Suprapubic skin (tissue), 3 donors: ENCODE results near the gene KLC3.

Source experiments
- EP300 ChIP-seq: sonication (generic); formaldehyde crosslinking; IDR thresholded peaks from one replicate; pipeline ENCODE4 v1.6.1; 2017; ENCODE audit warnings: antibody characterized with exemption
- POLR2A ChIP-seq, 2 donors: fragments of 450-650 bp; IDR thresholded peaks; one replicate each; pipeline ENCODE4 v1.6.1; 2017; ENCODE audit warnings: antibody characterized with exemption in 2 of 2, mild to moderate bottlenecking in 2 of 2, moderate library complexity in 2 of 2
- TF ChIP-seq, protein P1 (sequence below), 2 donors: fragments of 200-600 bp in 1 of 2; fragments of 450-650 bp in 1 of 2; sonication (generic) in 1 of 2; IDR thresholded peaks; one replicate each; pipeline ENCODE4 v1.5.1; 2016 to 2019; ENCODE audit warnings: antibody characterized with exemption in 2 of 2, mild to moderate bottlenecking in 1 of 2, moderate library complexity in 1 of 2

DNA sequence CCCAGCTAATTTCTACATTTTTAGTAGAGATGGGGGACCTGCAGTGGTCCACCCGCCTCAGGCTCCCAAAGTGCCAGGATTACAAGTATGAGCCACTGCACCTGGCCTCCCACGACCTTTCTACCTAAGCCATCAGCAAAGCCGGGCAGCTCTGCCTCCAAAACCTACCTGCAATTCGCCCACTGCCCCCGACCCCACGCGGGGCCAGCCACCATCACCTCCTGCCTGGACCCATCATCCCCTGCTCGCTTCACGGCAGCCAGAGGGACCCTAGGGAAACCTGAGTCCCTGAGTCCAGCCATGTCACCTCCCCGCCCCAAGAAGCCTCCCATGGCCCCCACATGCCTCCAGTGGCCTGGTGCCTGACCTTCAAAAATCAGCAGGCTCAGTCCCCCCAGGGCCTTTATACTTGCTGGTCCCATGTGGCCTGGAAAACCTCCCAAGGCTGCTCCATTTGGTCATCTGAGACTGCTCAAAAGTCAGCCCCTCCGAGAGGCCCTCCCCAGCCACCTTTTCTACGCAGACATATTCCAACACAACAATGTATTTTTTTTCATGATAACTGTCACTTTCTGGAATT, 17.8 kb downstream of the KLC3 start:
- TF ChIP-seq, protein P1, sequence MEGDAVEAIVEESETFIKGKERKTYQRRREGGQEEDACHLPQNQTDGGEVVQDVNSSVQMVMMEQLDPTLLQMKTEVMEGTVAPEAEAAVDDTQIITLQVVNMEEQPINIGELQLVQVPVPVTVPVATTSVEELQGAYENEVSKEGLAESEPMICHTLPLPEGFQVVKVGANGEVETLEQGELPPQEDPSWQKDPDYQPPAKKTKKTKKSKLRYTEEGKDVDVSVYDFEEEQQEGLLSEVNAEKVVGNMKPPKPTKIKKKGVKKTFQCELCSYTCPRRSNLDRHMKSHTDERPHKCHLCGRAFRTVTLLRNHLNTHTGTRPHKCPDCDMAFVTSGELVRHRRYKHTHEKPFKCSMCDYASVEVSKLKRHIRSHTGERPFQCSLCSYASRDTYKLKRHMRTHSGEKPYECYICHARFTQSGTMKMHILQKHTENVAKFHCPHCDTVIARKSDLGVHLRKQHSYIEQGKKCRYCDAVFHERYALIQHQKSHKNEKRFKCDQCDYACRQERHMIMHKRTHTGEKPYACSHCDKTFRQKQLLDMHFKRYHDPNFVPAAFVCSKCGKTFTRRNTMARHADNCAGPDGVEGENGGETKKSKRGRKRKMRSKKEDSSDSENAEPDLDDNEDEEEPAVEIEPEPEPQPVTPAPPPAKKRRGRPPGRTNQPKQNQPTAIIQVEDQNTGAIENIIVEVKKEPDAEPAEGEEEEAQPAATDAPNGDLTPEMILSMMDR (IDR thresholded peaks at IDR 0.05), result no peak
- no peak for TF ChIP-seq POLR2A (IDR thresholded peaks at IDR 0.05)
- no peak for TF ChIP-seq EP300
